Measurements from ENCODE around the gene PNKD. TPM values are rescaled to one million over a fixed set of nuclear protein-coding genes. Genes with fewer than 3 reads are reported as not detected.

Gene PNKD
- total RNA-seq, 4 donors from 2014 or later = 40.3 to 74.1 (median 56.5) TPM

DNA sequence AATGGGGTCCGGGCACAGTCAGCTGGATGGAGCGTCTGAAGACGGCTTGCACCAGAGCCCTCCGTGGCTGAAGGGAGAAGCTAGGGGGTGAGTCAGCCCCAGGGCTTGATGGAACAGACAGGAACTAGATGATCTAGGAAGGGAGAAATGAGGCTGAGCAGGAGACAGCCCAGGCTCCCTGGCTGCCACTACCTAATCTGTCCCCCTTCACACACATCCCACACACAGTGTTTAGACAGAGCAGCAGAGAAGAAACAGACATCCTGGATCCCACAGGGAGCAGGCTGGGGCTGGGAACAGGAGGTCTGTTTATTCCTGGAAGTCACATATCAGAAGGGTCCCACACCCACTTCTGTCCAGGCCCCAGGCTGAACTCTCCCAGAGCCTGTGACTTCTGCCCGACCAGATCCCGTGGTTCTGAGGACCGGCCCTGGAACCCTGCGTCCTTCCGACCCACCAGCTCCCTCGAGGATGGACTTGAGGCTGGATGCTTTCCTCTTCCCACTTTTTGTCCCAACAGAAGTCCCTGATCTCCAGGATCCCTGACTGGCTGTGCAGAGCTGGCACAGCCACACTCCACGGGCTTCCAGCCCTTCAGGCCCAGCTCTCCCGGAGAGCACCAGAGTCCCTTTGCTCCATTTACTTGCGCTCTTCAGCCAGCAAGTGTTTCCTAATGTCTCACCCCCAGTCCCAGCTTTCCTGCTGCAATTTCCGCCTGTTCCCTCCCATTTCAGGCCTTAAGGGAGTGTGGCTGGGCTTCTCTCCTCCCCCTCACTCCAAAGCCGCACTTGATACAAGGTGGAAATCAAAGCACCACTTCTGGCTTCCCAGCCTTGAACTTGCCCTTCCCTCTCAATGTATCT, 11.0 kb upstream of the PNKD start:
- WGBS = 25% methylated on average over 10 of the region's 15 CpGs
- intact Hi-C loops (cut with DNase I) = loop anchor here (5.0 kb wide), 1 partner anchor 72 kb away; no protein-coding TSS in a partner anchor
- Histone ChIP-seq H3K36me3 (peaks cover 14 to 48% (median 42%) of the 10 kb centered on the region in 4 donors), H3K4me1 (peaks cover 62 to 72% (median 64%) of the 10 kb centered on the region in 4 donors), H3K27ac (replicated peaks in 1 of 4) (peak overlapping the region; percentile 70 to 89 (median 82)), H3K27me3 (no peaks in the 10 kb centered on the region), H3K9me3 (no peaks in the 10 kb centered on the region), H3K4me3 (peak overlapping the region in 3 of 4 donors; percentile 20 to 38 (median 26))
- peak; percentile 93 for DNase-seq (ENCODE audit: extremely low spot score)
- peak; percentile 71 to 73 for TF ChIP-seq POLR2AphosphoS5 (IDR thresholded peaks at IDR 0.05)
- TF ChIP-seq POLR2A (IDR thresholded peaks at IDR 0.05; ENCODE audit: low read depth) = no peak
- peak; percentile 6 for TF ChIP-seq EP300 (IDR thresholded peaks at IDR 0.05)
- TF ChIP-seq, protein P1, sequence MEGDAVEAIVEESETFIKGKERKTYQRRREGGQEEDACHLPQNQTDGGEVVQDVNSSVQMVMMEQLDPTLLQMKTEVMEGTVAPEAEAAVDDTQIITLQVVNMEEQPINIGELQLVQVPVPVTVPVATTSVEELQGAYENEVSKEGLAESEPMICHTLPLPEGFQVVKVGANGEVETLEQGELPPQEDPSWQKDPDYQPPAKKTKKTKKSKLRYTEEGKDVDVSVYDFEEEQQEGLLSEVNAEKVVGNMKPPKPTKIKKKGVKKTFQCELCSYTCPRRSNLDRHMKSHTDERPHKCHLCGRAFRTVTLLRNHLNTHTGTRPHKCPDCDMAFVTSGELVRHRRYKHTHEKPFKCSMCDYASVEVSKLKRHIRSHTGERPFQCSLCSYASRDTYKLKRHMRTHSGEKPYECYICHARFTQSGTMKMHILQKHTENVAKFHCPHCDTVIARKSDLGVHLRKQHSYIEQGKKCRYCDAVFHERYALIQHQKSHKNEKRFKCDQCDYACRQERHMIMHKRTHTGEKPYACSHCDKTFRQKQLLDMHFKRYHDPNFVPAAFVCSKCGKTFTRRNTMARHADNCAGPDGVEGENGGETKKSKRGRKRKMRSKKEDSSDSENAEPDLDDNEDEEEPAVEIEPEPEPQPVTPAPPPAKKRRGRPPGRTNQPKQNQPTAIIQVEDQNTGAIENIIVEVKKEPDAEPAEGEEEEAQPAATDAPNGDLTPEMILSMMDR (IDR thresholded peaks at IDR 0.05) = no peak

DNA sequence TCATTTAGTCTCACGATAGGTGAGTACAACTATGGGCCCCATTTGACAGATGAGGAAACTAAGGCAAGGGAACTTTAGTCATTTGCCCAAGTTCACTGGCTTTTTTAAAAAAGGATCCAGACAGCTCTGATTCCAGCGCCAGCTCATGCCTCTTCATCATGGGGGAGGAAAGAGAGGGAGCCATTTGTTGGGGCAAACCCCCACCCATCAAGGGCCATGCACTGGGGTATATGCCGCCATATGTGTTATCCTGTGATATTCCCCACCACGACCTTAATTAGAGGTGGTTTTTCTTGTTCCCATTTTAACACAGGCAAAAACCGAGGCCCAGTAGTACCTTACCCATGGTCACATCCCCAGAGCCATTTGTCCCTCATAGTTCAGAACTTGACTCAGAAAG, 10.2 kb upstream of the PNKD start:
- H3K4me1 ChIP-seq = peaks cover 62 to 75% (median 66%) of the 10 kb centered on the region in 4 donors
- DNase-seq (ENCODE audit: extremely low spot score) = no peak
- intact Hi-C loops (cut with DNase I) = loop anchor here (5.0 kb wide), 1 partner anchor 43 kb away; the partner anchor contains the start of gene ARPC2

DNA sequence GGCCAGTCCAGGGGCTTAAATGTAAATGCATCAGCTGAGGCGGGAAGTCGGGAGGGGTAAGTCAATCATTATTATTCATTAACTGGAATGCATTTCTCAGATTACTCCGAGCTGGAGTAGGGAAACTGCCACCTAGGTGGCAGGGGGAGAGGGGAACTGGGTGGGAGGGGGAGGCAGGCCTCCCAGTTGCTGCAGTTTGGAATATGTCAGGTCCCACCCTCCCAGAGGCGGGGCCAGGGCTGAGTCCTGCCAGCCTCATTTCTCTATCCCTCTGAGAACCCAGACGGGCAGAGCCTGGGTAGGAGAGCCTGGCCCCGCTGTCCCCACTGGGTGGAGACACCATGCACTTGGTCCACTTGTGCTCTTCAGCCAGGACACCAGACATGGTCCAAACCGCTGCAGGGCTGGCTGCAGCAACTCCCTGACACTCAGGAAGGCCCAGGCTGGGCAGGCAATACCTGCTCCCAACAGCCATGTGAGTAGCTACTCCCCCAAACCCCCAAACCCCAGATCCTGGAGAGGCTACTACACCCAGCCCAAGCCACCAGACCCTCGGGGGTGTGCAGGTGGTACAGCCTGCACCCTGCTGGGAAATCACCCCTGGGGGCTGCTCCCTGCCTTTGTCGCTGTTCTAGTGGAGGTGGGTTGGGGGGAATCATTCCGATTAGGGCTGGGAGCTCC, 9.4 kb upstream of the PNKD start, which contains the start of gene GPBAR1:
TSS of gene GPBAR1 (plus strand) at position 274 of the 681 bp plus-strand sequence. CDS start 1,710 bp downstream, outside the sequence.
- H3K27ac ChIP-seq (replicated peaks in 1 of 4) = peak within 1 kb of the TSS; percentile 70 to 89 (median 82)
- H3K36me3 ChIP-seq = peaks cover 16 to 48% (median 42%) of the 10 kb centered on the region in 4 donors
- 66% methylated on average over 9 of the region's 10 CpGs for WGBS
- DNase-seq (ENCODE audit: extremely low spot score) = no peak
- TF ChIP-seq POLR2AphosphoS5 (IDR thresholded peaks at IDR 0.05) (peak in 1 of 2 donors; percentile 29), POLR2A (IDR thresholded peaks at IDR 0.05; ENCODE audit: low read depth) (no peak), EP300 (IDR thresholded peaks at IDR 0.05) (no peak)
- TF ChIP-seq, protein P1 (IDR thresholded peaks at IDR 0.05) = no peak
- H3K27me3 ChIP-seq = no peaks in the 10 kb centered on the region
- H3K4me1 ChIP-seq = peaks cover 62 to 75% (median 66%) of the 10 kb centered on the region in 4 donors
- H3K4me3 ChIP-seq = peak within 1 kb of the TSS in 1 of 4 donors; percentile 14
- intact Hi-C loops (cut with DNase I) = loop anchor here (5.0 kb wide), 1 partner anchor 44 kb away; the partner anchor contains the start of gene ARPC2
- no peaks in the 10 kb centered on the region for H3K9me3 ChIP-seq

More for the DNA sequence above, 10.2 kb upstream of the PNKD start:
- no peak for TF ChIP-seq POLR2A (IDR thresholded peaks at IDR 0.05; ENCODE audit: low read depth)
- no peak for TF ChIP-seq EP300 (IDR thresholded peaks at IDR 0.05)
- TF ChIP-seq, protein P1 (IDR thresholded peaks at IDR 0.05) = no peak
- TF ChIP-seq POLR2AphosphoS5 (IDR thresholded peaks at IDR 0.05) = no peak
- Histone ChIP-seq H3K9me3 (no peaks in the 10 kb centered on the region), H3K36me3 (peaks cover 12 to 48% (median 42%) of the 10 kb centered on the region in 4 donors), H3K27me3 (no peaks in the 10 kb centered on the region), H3K4me3 (no peak overlapping the region), H3K27ac (replicated peaks in 1 of 4) (peak overlapping the region; percentile 70 to 89 (median 82))
- WGBS = 91% methylated on average over 5 of the region's 5 CpGs

DNA sequence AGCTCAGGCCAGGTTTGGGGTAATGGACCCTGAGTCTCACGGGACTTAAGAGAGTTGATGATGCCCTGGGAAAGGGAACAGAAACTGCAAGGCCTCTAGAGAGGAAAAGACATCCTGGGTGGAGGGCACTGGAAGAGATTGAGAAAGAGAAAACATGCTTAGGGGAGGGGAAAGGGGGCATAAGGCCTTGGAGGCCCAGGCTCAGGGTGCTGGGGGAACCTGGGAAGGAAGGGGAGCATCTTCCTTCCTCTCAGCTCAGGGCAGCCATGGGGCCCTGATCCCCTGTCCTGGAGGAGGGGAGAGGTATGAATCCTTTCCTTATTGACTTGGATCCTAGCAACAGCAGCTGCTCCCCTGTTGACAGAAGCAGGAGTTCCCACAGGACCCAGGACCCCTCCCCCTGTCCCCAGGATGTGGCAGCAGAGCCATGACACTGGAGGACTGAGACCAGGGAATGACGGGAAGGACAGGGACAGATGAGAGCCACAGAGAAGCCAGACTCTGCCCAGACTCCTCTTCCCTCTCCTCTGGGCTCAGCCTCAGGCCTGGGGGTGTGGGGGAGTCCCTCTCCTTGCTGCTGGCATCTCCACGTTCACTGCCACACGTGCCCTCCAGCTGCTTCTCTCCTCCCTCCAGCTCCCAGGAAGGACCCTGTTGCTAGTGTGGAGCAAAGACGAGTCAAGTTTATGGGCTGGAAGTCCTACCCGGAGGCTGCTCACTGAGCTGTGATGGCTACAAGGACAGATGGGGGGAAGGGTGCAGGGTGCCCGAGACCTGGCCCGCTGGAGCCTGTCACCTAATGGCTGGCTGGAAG, 8.7 kb upstream of the PNKD start:
- no peaks in the 10 kb centered on the region for H3K9me3 ChIP-seq
- intact Hi-C loops (cut with DNase I) = loop anchor here (5.0 kb wide), 1 partner anchor 44 kb away; the partner anchor contains the start of gene ARPC2
- no peak for TF ChIP-seq EP300 (IDR thresholded peaks at IDR 0.05)
- TF ChIP-seq, protein P1 (IDR thresholded peaks at IDR 0.05) = no peak
- TF ChIP-seq POLR2A (IDR thresholded peaks at IDR 0.05; ENCODE audit: low read depth) = no peak
- TF ChIP-seq POLR2AphosphoS5 (IDR thresholded peaks at IDR 0.05) = no peak
- peaks cover 62 to 75% (median 69%) of the 10 kb centered on the region in 4 donors for H3K4me1 ChIP-seq
- H3K27ac ChIP-seq (replicated peaks in 1 of 4) = peak overlapping the region; percentile 70 to 89 (median 82)
- no peaks in the 10 kb centered on the region for H3K27me3 ChIP-seq
- 59% methylated on average over 8 of the region's 8 CpGs for WGBS
- peaks cover 24 to 48% (median 42%) of the 10 kb centered on the region in 4 donors for H3K36me3 ChIP-seq
- H3K4me3 ChIP-seq = peak overlapping the region in 1 of 4 donors; percentile 14
- DNase-seq (ENCODE audit: extremely low spot score) = no peak

Measured in esophagus muscularis mucosa (tissue), 4 donors.